GM21360 (cell line): Measurements from ENCODE around the gene MTHFD2L.
A peak's percentile ranks its signal among the peaks of the same experiment; 100 is the strongest.
"Not testable (repeated sequence)": the region's sequence is repeated elsewhere in the genome, so short reads cannot be mapped to it uniquely, and the experiment has no call there.

Source experiments
- ATAC-seq: cut with Tn5 transposase; IDR thresholded peaks from one replicate; pipeline ENCODE4 v1.9.1; 2021; ENCODE audit warnings: mild to moderate bottlenecking, moderate library complexity; ENCODE audit not compliant: unreplicated experiment

The MTHFD2L gene

GRCh38 chr4:74181219-74181618 lies 23.3 kb downstream of the MTHFD2L start:
- no peak for ATAC-seq

- no peak for ATAC-seq
Measured at GRCh38 chr4:74188912-74189311, 31.0 kb downstream of the MTHFD2L start.

GRCh38 chr4:74189331-74190043 lies 31.6 kb downstream of the MTHFD2L start:
- no peak for ATAC-seq

GRCh38 chr4:74190332-74190731 lies 32.4 kb downstream of the MTHFD2L start:
- no peak for ATAC-seq

DNA sequence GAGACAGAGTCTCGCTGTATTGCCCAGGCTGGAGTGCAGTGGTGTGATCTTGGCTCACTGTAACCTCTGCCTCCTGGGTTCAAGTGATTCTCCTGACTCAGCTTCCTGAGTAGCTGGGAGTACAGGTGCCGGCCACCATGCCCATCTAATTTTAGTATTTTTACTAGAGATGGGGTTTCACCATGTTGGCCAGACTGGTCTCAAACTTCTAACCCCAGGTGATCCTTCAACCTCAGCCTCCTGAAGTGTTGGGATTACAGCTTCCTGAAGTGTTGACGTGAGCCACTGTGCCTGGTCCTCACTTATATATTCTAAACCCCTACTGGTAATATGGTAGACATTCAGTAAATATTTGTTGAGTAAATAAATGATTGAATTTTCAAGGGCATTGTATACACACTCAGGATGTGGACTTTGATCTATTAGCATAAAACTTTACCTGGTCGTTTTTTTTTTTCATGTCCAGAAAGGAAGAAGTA lies 33.0 kb downstream of the MTHFD2L start:
- no peak for ATAC-seq

GRCh38 chr4:74197080-74197479 lies 39.2 kb downstream of the MTHFD2L start:
- ATAC-seq = peak; percentile 62

DNA sequence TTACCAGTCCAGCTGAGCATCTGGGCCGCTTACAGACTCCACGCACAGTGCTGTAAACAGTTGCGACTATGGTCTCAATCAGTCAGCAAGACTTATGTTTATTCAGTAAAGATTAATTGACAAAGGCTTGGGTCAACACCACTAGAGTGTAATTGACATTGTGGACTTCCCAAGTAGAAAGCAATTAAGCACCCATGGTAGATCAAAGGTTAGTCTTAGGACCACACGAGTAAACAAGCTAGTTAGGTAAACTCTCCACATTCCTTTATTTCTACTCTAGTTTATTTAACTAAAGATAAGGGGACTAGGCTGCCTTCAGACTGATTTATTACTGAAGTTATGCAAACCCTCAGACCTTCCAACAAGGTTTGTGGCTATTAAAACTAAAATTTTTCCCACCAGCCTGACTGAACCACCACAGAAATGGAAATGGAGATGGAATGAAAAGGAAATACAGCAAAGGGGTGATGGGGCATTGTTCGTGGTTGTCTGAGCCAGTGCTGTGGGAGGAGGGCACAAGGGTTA lies 44.2 kb downstream of the MTHFD2L start:
- ATAC-seq = no peak

DNA sequence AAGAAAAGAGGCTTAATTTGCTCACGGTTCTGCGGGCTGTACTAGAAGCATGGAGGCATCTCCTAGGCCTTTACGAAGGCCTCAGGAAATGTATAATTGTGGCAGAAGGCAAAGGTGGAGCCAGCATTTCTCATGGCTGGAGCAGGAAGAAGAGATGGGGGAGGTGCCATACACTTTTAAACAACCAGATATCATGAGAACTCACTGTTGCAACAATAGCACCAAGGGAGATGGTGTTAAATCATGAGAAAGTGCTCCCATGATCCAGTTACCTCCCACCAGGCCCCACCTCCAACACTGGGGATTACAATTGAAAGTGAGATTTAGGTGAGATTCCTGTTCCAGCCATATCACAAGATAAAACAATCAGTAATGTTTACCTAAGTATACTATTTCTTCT lies 45.5 kb downstream of the MTHFD2L start:
- no peak for ATAC-seq

DNA sequence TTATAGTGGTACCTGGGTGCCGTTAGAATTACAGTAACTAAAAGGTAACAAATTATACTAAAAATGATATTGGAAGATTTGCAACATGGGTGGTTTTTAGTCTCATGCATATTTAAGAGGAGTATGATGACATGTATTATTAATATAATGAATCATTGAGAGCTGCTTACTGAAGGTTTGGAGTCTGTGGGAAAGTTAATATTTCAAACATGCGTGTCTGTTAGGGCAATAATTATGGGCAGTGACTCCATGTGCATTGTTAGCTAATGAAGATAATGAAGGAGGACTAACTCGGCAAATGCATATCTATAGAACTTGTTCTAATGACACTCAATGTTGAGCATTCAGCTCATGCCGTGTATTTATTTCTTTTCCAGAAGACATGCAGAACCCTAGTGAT lies 47.1 kb downstream of the MTHFD2L start:
- ATAC-seq = no peak

- ATAC-seq = no peak
Measured at GRCh38 chr4:74205559-74205958, 47.6 kb downstream of the MTHFD2L start.

DNA sequence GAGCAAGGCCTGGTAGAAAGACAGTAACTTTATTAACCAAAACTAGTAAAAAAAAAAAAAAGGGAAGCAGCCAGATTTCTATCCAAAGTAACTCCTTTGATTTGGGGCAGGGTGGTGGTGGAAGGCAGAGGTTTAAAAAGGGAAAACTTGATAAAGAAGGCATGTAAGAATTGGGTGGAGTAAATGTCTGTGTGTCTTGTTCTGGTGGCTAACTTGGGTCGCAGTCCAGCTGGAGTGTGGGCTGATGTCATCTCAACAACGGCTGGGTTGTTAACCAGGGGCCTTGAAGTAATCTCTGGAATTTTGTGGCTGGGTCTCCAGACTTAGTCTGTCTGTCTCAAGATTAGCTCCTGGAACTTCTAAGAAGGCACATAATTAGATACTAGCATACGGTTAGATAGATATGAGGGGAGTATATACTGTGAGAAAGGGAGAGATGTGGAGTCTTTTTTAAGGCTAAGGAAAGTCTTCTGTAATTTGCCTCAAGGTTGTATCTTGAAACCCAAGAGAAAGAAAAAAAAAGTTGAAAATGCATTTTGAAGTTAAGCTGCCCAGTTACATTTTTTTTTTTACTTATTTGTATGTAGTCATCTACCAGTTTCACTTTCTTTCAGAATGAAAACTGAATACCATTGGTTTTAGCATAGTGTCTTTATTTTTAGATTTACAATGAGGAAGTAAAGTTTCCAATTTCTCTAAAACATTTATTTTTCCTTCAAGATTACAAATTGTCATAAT lies 48.3 kb downstream of the MTHFD2L start:
- ATAC-seq = peak; percentile 79

GRCh38 chr4:74214457-74215159 lies 56.7 kb downstream of the MTHFD2L start:
- ATAC-seq = not testable (repeated sequence)

GRCh38 chr4:74215236-74215635 lies 57.3 kb downstream of the MTHFD2L start:
- ATAC-seq = not testable (repeated sequence)

GRCh38 chr4:74217365-74217764 lies 59.4 kb downstream of the MTHFD2L start:
- no peak for ATAC-seq

- ATAC-seq = no peak
Measured at GRCh38 chr4:74218201-74218600, 60.3 kb downstream of the MTHFD2L start.

DNA sequence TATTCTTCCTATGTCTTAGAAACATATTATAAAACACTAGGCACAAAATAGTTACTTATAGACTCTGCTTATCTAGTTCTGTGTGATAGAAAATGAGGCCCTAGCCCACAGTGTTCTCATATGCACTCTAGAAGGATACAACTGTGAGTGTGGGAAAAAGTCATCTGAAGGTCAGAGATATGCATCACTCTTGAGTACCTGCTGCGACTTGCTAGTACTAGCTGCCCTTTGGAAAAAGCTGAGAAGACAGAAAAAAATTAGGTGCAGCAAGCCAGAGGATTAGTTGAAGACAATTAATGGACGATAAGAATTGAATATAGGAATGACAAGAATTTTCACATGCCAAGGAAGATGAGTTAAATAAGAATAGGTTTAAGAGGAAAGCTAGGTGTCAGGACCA lies 61.3 kb downstream of the MTHFD2L start:
- no peak for ATAC-seq

DNA sequence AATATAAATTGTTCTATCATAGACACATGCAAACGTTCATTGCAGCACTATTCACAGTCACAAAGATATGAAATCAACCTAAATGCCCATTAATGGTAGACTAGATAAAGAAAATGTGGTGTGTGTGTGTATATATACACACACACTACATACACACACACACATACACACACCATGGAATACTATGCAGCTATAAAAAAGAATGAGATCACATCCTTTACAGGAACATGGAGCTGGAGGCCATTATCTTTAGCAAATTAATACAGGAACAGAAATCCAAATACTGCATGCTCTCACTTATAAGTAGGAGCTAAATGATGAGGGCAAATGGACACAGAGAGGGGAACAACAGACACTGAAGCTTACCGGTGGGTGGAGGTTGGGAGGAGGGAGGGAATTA lies 65.2 kb downstream of the MTHFD2L start:
- ATAC-seq = no peak

DNA sequence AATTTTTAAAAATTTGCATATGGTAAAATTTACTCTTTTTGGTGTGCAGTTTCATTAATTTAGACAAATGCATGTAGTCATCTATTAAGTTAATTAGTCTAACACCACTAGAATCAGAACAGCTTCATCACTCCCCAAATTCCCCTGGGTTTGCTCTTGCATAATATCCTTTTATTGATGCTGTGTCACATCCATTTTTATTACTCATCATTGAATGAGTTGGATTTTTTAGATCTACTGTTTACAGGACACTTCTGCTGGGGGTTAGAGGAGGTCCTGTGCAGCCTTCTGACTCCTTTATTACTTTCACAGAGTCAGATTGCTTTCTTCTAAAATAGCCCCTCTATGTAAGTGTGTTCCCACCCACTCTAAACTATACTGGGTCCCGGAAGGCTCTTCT lies 65.9 kb downstream of the MTHFD2L start:
- no peak for ATAC-seq

- peak; percentile 86 for ATAC-seq
Measured at GRCh38 chr4:74228691-74229640, 71.0 kb downstream of the MTHFD2L start.

DNA sequence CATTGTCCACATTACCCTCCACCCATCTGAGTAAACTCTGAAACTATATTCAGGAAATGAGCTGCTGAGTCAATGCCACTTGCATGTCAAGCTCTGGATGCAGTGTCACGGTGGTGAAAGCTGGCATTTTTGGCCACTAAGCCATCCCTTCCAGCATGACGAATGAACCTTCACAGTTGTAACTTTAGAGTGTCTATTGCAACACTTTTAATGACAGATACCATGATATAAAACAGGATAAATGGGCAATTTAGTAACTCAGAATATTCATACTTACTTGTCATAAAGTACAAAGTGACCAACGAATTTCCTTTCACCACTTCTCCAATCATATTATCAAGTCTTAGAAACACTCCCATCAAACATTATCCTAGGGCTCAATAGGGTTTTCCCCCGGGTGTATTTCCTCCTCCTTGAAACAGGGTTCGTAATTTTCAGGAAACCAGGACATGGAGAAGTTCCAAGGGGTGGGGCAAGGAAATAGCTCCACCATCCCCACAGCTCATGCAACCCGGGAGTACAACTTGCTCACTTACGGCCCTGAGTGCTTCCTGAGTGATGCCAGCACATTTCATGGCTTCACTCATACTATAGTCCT lies 73.1 kb downstream of the MTHFD2L start:
- ATAC-seq = no peak
